NB4 (cell line): Measurements from ENCODE around the gene DLG1.
"Not testable (repeated sequence)": the region's sequence is repeated elsewhere in the genome, so short reads cannot be mapped to it uniquely, and the experiment has no call there.

Source experiments
- DNase-seq: peaks from one replicate; pipeline ENCODE4 v3.0.0; 2010; ENCODE audit warnings: low read depth
- H3K4me3 ChIP-seq: one replicate; pipeline ENCODE4 v1.5.1; 2011; ENCODE audit warnings: mild to moderate bottlenecking, low read depth, low read length, moderate library complexity
- CTCF ChIP-seq: IDR thresholded peaks from one replicate; pipeline ENCODE4 v1.5.1; 2012; ENCODE audit warnings: low read depth, low read length
- MAX ChIP-seq: IDR thresholded peaks from 2 replicates; pipeline ENCODE4 v1.6.1; 2011; ENCODE audit warnings: low read depth, low read length
- MYC ChIP-seq: IDR thresholded peaks from 2 replicates; pipeline ENCODE4 v1.6.1; 2011; ENCODE audit warnings: low read depth, low read length
- POLR2A ChIP-seq: IDR thresholded peaks from 2 replicates; pipeline ENCODE4 v1.6.1; 2011; ENCODE audit warnings: mild to moderate bottlenecking; ENCODE audit not compliant: insufficient read length; ENCODE audit errors: extremely low read depth

Gene DLG1

GRCh38 chr3:197205265-197205664, 93.1 kb downstream of the DLG1 start:
- DNase-seq, result no peak
- TF ChIP-seq MAX, result no peak
- no peak for TF ChIP-seq CTCF
- no peak for TF ChIP-seq POLR2A

GRCh38 chr3:197204736-197205135, 93.7 kb downstream of the DLG1 start:
- no peak for TF ChIP-seq CTCF
- no peak for TF ChIP-seq POLR2A
- no peak for TF ChIP-seq MAX
- no peak for TF ChIP-seq MYC
- no peak overlapping the region for H3K4me3 ChIP-seq
- DNase-seq, result no peak

More at GRCh38 chr3:197205265-197205664, 93.1 kb downstream of the DLG1 start:
- H3K4me3 ChIP-seq, result no peak overlapping the region

- no peak overlapping the region for H3K4me3 ChIP-seq
- no peak for DNase-seq
- TF ChIP-seq MAX (no peak), POLR2A (no peak), MYC (no peak), CTCF (no peak)
These were observed 94.7 kb downstream of the DLG1 start for GRCh38 chr3:197203714-197204146.

- no peak for TF ChIP-seq MYC
- no peak for TF ChIP-seq MAX
- no peak for TF ChIP-seq POLR2A
- no peak for TF ChIP-seq CTCF
- DNase-seq, result no peak
These were observed 95.7 kb downstream of the DLG1 start for GRCh38 chr3:197202694-197203093.

GRCh38 chr3:197201791-197202452, 96.5 kb downstream of the DLG1 start:
- no peak for TF ChIP-seq MAX
- TF ChIP-seq POLR2A, result no peak

More at GRCh38 chr3:197202694-197203093, 95.7 kb downstream of the DLG1 start:
- H3K4me3 ChIP-seq, result no peak overlapping the region

GRCh38 chr3:197200856-197201255, 97.6 kb downstream of the DLG1 start:
- DNase-seq, H3K4me3 ChIP-seq: not testable (repeated sequence)

More at GRCh38 chr3:197201791-197202452, 96.5 kb downstream of the DLG1 start:
- H3K4me3 ChIP-seq, result no peak overlapping the region
- no peak for DNase-seq

- no peak for DNase-seq
- no peak for TF ChIP-seq MYC
- no peak for TF ChIP-seq MAX
- H3K4me3 ChIP-seq, result no peak overlapping the region
These were observed 101.1 kb downstream of the DLG1 start for GRCh38 chr3:197197334-197197733.
